HL-60 (cell line): ENCODE measurements around the gene ITGA5.

Source experiments
- CTCF ChIP-seq: IDR thresholded peaks from one replicate; pipeline ENCODE4 v1.5.1; 2011; ENCODE audit warnings: low read length, control low read depth, inconsistent platforms; ENCODE audit not compliant: insufficient read depth
- GABPA ChIP-seq: IDR thresholded peaks from 2 replicates; pipeline ENCODE4 v1.6.1; 2012; ENCODE audit warnings: low read depth
- POLR2AphosphoS5 ChIP-seq: IDR thresholded peaks from 2 replicates; pipeline ENCODE4 v1.6.1; 2012; ENCODE audit warnings: low read depth
- REST ChIP-seq: IDR thresholded peaks from 2 replicates; pipeline ENCODE4 v1.6.1; 2012; ENCODE audit warnings: low read depth; ENCODE audit not compliant: insufficient replicate concordance

- TF ChIP-seq CTCF, result no peak
- TF ChIP-seq REST, result no peak
- TF ChIP-seq POLR2AphosphoS5, result no peak
- no peak for TF ChIP-seq GABPA
Observed at GRCh38 chr12:54393743-54394142, 25.3 kb downstream of the ITGA5 start.
